HG02870 (cell line): ENCODE measurements around the gene MISP.

ENCODE experiments used
- ATAC-seq: cut with Tn5 transposase; IDR thresholded peaks from one replicate; pipeline ENCODE4 v1.9.1; 2021; ENCODE audit warnings: mild to moderate bottlenecking, moderate library complexity; ENCODE audit not compliant: unreplicated experiment

The MISP gene

GRCh38 chr19:772063-772462 lies 21.2 kb downstream of the MISP start:
- no peak for ATAC-seq

- no peak for ATAC-seq
These were observed 22.0 kb downstream of the MISP start for GRCh38 chr19:772730-773436.

DNA sequence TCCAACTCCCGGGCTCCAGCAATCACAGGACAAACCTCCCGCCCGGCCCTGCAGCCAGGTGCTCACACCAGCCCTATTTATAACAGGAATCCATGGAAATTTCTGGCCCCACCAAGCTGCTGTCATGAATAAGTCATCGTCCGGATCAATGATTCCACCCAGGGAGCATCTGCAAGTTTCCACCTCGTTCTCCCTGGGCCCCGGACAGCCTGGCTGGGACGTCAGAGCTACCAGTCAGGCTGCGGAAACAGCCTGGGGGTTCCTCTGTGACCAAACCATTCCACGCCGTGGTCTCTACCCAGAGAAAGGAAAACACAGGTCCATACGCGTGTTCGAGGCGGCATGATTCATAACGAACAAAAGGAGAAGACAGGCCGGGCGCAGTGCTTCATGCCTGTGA lies 25.6 kb downstream of the MISP start:
- ATAC-seq, result no peak

DNA sequence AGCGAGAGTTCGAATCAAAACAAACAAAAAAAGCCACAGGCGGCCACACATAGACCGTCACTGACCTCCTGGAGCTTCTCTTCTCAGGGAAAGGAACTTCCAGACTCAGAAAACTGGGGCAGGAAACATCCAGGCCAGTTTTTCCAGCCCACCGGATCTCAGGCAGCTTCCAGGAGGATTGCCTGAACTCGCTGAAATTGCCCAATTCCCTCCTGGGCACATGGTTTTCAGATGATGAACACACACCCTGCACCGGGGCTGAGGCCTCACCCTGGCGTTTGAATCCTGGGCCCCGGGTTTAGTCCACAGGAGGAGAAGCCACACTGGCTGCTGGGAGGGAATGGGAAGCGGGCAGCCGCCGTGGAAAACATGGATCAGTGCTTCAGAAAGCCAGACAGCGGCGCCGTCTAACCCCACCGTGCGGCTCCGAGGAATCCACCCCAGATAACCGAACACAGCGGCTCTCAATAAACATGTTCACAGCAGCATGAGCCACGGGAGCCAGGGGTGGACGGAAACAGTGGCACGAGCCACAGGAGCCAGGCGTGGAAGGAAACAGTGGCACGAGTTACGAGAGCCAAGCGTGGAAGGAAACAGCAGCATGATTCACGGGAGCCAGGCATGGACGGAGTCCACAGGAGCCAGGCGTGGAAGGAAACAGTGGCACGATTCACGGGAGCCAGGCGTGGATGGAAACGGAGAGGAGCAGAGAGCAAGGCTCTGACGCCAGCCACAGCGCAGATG lies 28.2 kb downstream of the MISP start:
- ATAC-seq, result no peak

DNA sequence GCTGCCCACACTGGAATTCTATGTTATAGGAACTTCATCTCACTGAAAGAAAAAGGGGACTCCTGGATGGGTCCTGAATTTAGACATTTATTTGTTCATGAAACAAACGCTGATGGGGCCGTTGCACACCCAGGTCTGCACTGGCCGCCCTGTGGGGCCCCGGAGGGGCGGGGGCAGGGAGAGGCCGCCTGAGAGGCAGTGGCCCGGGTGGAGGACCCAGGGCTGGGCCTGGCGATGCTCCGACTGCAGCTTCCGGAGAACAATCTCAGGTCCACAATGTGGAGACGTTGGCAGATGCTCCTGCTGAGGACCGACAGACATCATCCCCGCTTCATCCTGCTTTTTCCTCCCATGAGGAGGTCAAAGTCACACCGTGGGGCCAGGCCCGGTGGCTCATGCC lies 30.0 kb downstream of the MISP start:
- ATAC-seq, result no peak

- ATAC-seq, result no peak
These were observed 30.9 kb downstream of the MISP start for GRCh38 chr19:781800-782184.

GRCh38 chr19:782185-782877 lies 31.4 kb downstream of the MISP start:
- no peak for ATAC-seq

GRCh38 chr19:782878-783668 lies 32.2 kb downstream of the MISP start:
- ATAC-seq, result no peak

- no peak for ATAC-seq
These were observed 33.6 kb downstream of the MISP start for GRCh38 chr19:784541-784940.

DNA sequence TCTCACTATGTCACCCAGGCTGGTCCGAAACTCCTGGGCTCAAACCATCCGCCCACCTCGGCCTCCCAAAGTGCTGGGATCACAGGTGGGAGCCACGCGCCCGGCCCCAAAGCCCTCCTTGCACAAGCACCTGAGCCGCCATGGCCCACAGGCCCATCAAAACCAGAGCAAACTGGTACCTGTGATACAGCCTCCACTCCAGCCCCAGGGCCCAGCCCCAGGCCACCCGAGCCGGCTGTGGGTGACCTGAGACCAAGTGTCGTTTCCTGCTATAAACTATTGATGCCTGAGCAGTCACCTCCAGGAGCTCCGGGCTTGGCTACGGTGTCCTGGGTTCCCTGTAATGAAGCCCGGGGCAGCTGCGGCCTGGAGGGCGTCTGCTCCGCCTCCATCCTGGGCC lies 36.6 kb downstream of the MISP start:
- ATAC-seq, result no peak

DNA sequence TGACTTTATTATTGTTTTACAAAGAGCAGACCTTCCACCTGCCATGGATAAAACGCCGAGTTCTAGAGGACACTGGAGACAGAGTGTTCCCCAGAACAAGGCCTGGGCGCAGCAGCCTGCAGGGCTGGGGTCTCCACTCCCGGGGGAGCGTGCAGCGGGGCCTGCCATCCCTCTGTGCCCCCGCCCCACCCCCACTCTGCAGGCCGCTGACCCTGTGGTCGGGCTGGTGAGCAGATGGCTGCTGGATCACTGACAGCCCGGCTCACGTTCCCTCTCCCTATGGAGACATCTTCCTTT lies 37.7 kb downstream of the MISP start:
- no peak for ATAC-seq

DNA sequence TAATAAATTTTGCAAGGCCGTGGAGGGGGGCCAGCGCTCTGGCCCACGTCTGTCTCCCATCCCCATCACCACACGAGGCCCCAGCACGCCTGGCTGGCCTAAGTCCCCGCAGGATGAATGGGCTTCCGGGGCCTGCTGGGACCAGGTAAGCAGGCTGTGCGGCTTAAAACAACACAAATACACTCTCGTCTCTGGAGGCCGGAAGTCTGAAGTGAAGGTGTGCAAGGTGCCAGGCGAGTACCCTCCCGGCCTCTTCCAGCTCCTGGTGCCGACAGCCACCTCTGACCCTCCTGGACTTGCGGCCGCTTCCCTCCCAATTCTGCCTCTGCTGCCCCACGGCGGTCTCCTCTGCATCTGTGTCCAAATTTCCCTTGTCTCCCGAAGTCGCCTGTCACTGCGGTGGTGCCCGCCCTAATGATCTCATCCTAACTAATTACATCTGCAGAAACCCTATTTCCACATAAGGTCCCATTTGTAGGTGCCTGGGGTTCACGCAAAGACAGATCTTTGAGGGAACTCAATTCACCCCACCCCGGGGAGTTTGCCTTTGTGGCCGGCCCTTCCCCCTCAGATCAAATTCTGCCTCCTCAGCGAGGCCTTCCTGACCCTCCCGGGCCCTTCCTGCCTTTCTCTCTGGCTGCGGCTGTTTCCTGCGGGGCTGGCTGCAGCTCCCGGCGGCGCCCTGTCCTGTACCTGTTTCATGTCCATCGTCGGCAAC lies 38.2 kb downstream of the MISP start:
- no peak for ATAC-seq

GRCh38 chr19:789701-790060 lies 38.8 kb downstream of the MISP start:
- no peak for ATAC-seq

GRCh38 chr19:791007-791566 lies 40.2 kb downstream of the MISP start:
- ATAC-seq, result no peak

GRCh38 chr19:791567-792305 lies 40.8 kb downstream of the MISP start:
- ATAC-seq, result no peak

GRCh38 chr19:792306-792885 lies 41.5 kb downstream of the MISP start:
- no peak for ATAC-seq

DNA sequence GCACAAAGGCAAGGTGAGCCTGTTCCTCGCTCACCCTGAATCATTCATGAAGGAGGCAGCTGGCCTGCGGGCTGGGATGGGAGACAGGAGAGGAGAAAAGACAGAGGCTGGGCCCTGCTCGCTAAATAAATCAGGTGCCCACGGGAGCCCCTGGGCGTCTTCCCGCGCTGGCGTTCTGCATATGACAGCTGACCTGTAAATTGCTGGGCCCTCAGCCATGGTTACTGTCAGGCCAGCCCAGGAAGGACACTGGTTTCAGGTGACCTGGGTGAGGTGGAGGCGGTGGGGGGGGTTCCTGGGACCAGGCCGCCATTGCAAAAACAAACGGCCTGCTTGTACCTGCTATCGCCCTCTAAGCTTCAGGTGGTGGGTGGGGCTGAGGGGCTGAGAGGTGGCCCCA lies 42.9 kb downstream of the MISP start:
- no peak for ATAC-seq

GRCh38 chr19:795073-795611 lies 44.2 kb downstream of the MISP start:
- ATAC-seq, result no peak
